Aorta (tissue), 5 donors: ENCODE results near the gene ZNF197. TPM values are rescaled to one million over a fixed set of nuclear protein-coding genes. Genes with fewer than 3 reads are reported as not detected.
"Not testable (repeated sequence)": the region's sequence is repeated elsewhere in the genome, so short reads cannot be mapped to it uniquely, and the experiment has no call there.

ENCODE experiments used
- ATAC-seq: fragments of 200-7000 bp; cut with Tn5 transposase; one replicate; pipeline ENCODE4 v1.9.1; 2022; ENCODE audit warnings: moderate library complexity; ENCODE audit not compliant: low FRiP score
- DNase-seq, 2 donors: peaks; one replicate each; pipeline ENCODE4 v3.0.0-alpha.2; 2020
- H3K27ac ChIP-seq, 2 donors: one replicate each; pipeline ENCODE4 v1.5.1; 2013; ENCODE audit warnings: low read length in 2 of 2, mild to moderate bottlenecking in 2 of 2, moderate library complexity in 2 of 2, control low read depth in 1 of 2, inconsistent platforms in 1 of 2, low read depth in 1 of 2
- H3K27me3 ChIP-seq, 2 donors: one replicate each; pipeline ENCODE4 v1.6.1; 2013; ENCODE audit warnings: control low read depth in 1 of 2, low read length in 1 of 2, mild to moderate bottlenecking in 1 of 2, moderate library complexity in 1 of 2; ENCODE audit not compliant: insufficient read depth in 2 of 2, control insufficient read depth in 1 of 2
- H3K36me3 ChIP-seq, 2 donors: one replicate each; pipeline ENCODE4 v1.6.1; 2013; ENCODE audit warnings: control low read depth in 1 of 2, low read length in 1 of 2, mild to moderate bottlenecking in 1 of 2; ENCODE audit not compliant: insufficient read depth in 2 of 2, control insufficient read depth in 1 of 2
- H3K4me1 ChIP-seq, 2 donors: one replicate each; pipeline ENCODE4 v1.6.1; 2013; ENCODE audit warnings: low read length in 2 of 2, control low read depth in 1 of 2, mild to moderate bottlenecking in 1 of 2, moderate library complexity in 1 of 2; ENCODE audit not compliant: insufficient read depth in 2 of 2, control insufficient read depth in 1 of 2
- H3K4me3 ChIP-seq, 2 donors: one replicate each; pipeline ENCODE4 v1.5.1; 2013; ENCODE audit warnings: low read length in 2 of 2, control low read depth in 1 of 2, mild to moderate bottlenecking in 1 of 2
- H3K9me3 ChIP-seq: one replicate; pipeline ENCODE4 v1.6.1; 2013; ENCODE audit warnings: mild to moderate bottlenecking, low read length; ENCODE audit not compliant: control insufficient read depth
- WGBS, 2 donors: extraction: QIAGEN DNeasy Blood & Tissue Kit; methylation state at CpG; one replicate each; pipeline ENCODE4 v1.1.7; 2013; 5-methylcytosine and 5-hydroxymethylcytosine counted together
- intact Hi-C, 2 donors: fragments of 100-400 bp; cut with DNase I; formaldehyde crosslinking; loops; one replicate each; pipeline versions ENCODE4 v1.14.2 to v1.15.0; 2022
- long read RNA-seq, 2 donors: library from polyadenylated mRNA; unstranded; transcript quantifications; one replicate each; pipeline ENCODE4 v2.0.0, GENCODE V29; 2020 to 2021
- polyA plus RNA-seq, 2 donors: library from polyadenylated mRNA; stranded (reverse); fragments of 200-250 nt; gene quantifications; one replicate each; pipeline ENCODE4 v1.2.3, GENCODE V29; 2013
- total RNA-seq, 2 donors: library from RNA; stranded (reverse); fragmentation: NEBNext Ultra II Directional; extraction: Animal tissue kit (Norgen Biotek cat#: 25700); gene quantifications; one replicate each; pipeline ENCODE4 v1.2.1, GENCODE V29; 2021
- donor health status: healthy with polysubstance abuse.
- donor health status: Bipolar disorder and iron deficiency.
- donor health status: DM: no; HTN: no; CAD: no.
- donor health status: DM: no; HTN: no; CAD: no.
- donor health status: DM: yes; HTN: yes; CAD: no.

The ZNF197 gene
- total RNA-seq: 10 to 100 TPM; 15.2 to 20.3 TPM
- 1 to 10 TPM; 6.9 to 8.0 TPM for polyA plus RNA-seq
- long read RNA-seq, donor 1, partial matches to known transcripts: 1 of 16 reads
- long read RNA-seq, donor 1, other reads (novel, unspliced or antisense): 10 of 16 reads
- long read RNA-seq, donor 2, full-length matches to known transcripts: 1 of 15 reads
- long read RNA-seq, donor 2, partial matches to known transcripts: 0 of 15 reads
- long read RNA-seq, donor 2, other reads (novel, unspliced or antisense): 14 of 15 reads

DNA sequence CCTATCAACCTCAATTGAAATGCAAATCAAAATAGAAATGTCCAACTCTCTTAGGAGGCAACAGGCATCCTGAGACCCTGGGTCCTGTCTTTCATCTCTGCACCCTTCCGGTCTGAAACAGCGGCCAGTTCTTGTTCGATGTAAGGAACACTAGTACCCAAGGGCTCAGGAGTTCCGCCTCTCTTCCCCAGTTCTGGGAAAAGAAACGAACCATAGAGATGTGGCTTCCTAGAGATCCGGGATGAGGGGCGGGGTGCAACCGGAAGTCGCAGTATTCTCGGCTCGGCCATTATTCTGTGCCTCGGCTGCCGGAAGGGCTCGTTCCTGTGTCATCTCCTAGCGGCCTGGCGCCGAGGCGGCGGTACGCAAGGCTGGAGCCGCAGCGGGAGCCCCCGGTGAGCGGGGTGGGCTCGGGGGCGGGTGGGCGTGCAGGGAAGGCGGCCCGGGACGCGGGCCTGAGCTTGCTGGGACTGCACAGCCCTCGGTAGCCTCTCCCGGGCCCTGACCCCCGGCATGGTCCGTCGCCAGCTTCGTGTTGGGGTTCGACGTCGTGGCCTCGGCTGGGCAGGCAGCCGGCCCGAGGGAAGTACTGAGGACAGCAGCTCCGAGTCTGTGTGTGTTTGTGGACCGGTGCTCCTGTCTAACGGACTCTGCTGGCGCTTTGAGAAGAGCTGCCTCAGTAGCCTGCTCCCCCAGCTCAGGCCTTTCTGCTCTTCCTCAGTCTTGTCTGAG lies at the start of gene ZNF197:
Gene ZNF197, plus strand, starts transcription at position 288 of the 732 bp plus-strand sequence. CDS start 4,119 bp downstream, outside the sequence.
- Histone ChIP-seq H3K4me3 (peak within 1 kb of the TSS; percentile 69 to 94), H3K27me3 (no peaks in the 10 kb centered on the region), H3K27ac (peak within 1 kb of the TSS; percentile 38 to 66), H3K4me1 (peaks cover 1 to 3% of the 10 kb centered on the region in 2 donors), H3K36me3 (no peaks in the 10 kb centered on the region), H3K9me3 (no peaks in the 10 kb centered on the region)
- intact Hi-C loops: loop anchor here in 1 of 2 donors (10.0 kb wide), 1 partner anchor 90 kb away; no protein-coding TSS in a partner anchor
- ATAC-seq: peak; percentile 97
- 0 to 1% methylated on average over 44 to 47 of the region's 47 CpGs for WGBS, 2 donors
- peak; percentile 88 to 94 for DNase-seq

DNA sequence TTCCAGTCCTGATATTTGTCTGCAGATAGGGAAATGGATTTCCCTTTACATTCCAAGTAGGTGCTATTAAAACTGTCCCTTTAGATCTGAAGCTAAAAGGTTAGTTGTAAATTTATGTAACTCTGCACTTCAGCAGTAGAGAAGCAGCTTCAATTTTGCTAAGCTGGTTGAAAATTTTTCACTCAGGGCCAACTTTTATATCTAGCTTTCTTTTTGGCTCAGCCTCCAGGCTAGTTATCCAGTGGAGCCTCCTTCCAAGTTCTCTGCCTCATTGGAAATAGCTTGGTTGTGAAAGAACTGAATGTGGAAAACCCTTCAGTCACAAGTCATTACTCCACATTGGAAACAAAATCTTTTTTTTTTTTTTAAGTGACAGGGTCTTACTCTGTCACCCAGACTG lies 48.2 kb upstream of the ZNF197 start:
- intact Hi-C loops: no loop called here
- H3K9me3 ChIP-seq: peaks cover 5% of the 10 kb centered on the region
- ATAC-seq (no peak), DNase-seq (no peak)
- H3K36me3 ChIP-seq: no peaks in the 10 kb centered on the region
- no peaks in the 10 kb centered on the region for H3K27me3 ChIP-seq
- no peaks in the 10 kb centered on the region for H3K4me1 ChIP-seq
- H3K27ac ChIP-seq: no peak overlapping the region
- H3K4me3 ChIP-seq: no peak overlapping the region

DNA sequence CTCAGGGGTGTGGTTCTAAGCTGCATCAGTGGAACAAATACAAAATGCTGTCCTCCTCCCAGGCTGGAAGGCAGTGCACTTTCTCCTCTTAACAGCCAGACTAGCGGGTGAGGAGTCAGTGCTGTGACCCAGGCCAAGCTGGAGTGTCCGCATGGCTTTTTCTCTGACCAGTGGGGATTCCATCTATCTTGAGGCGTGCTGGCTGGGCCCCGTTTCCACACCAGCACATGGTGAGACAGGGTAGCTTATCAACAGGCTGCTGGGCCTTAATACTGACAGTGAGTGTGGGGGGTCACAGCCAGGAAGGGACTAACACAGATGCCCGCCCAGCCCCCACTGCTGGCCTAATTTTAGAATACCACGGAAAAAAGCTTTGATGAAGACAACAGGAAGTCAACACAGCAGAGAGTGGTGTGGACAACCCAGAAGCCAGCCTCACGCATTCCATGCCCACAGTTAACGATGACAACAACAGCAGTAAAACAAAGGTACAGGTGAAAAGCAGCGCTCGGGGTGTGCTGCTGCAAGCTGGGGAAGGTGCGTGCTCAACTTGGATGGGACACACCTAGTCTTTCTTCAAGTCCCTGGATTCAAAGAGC lies 47.4 kb upstream of the ZNF197 start:
- WGBS, 2 donors: 94 to 96% methylated on average over 11 of the region's 11 CpGs
- H3K4me3 ChIP-seq, H3K36me3 ChIP-seq, H3K4me1 ChIP-seq, H3K27me3 ChIP-seq, H3K9me3 ChIP-seq, H3K27ac ChIP-seq, intact Hi-C loops, ATAC-seq, DNase-seq: not testable (repeated sequence)

- intact Hi-C loops, H3K9me3 ChIP-seq, ATAC-seq, DNase-seq, H3K27me3 ChIP-seq, H3K36me3 ChIP-seq, H3K27ac ChIP-seq, H3K4me1 ChIP-seq, H3K4me3 ChIP-seq: not testable (repeated sequence)
- WGBS, 2 donors: 97% methylated on average over 22 of the region's 22 CpGs
Measured at GRCh38 chr3:44578316-44578715, 46.5 kb upstream of the ZNF197 start.

GRCh38 chr3:44578924-44579515 lies 45.8 kb upstream of the ZNF197 start:
- H3K4me1 ChIP-seq, H3K27ac ChIP-seq, ATAC-seq, H3K27me3 ChIP-seq, H3K4me3 ChIP-seq, H3K9me3 ChIP-seq, H3K36me3 ChIP-seq, DNase-seq, intact Hi-C loops: not testable (repeated sequence)
- WGBS, 2 donors: 97% methylated on average over 32 to 37 of the region's 37 CpGs

DNA sequence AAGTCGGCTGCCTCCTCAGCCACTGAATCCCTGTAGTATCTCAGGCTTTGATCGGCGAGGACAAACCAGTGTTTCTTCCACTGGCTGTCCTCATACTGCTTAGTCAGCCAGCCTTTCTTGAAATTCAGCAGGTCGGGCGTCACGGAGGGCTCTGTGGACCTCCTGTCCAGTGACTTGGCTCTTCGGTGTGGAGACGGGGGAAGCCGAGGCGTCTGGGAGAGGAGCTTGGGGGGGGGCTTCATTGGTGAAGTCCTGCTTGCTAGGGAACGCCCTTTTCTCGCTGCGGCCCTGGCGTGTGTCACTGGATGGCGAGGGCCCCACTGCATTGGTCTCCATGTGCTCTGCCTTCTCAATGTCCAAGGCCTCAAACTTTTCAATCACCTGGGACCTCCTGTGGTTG lies 45.1 kb upstream of the ZNF197 start:
- WGBS, 2 donors: 96 to 97% methylated on average over 15 of the region's 15 CpGs
- intact Hi-C loops, H3K27ac ChIP-seq, H3K27me3 ChIP-seq, H3K4me1 ChIP-seq, ATAC-seq, H3K4me3 ChIP-seq, H3K9me3 ChIP-seq, H3K36me3 ChIP-seq, DNase-seq: not testable (repeated sequence)

GRCh38 chr3:44580971-44581370 lies 43.9 kb upstream of the ZNF197 start:
- 30 to 31% methylated on average over 46 to 62 of the region's 62 CpGs for WGBS, 2 donors

DNA sequence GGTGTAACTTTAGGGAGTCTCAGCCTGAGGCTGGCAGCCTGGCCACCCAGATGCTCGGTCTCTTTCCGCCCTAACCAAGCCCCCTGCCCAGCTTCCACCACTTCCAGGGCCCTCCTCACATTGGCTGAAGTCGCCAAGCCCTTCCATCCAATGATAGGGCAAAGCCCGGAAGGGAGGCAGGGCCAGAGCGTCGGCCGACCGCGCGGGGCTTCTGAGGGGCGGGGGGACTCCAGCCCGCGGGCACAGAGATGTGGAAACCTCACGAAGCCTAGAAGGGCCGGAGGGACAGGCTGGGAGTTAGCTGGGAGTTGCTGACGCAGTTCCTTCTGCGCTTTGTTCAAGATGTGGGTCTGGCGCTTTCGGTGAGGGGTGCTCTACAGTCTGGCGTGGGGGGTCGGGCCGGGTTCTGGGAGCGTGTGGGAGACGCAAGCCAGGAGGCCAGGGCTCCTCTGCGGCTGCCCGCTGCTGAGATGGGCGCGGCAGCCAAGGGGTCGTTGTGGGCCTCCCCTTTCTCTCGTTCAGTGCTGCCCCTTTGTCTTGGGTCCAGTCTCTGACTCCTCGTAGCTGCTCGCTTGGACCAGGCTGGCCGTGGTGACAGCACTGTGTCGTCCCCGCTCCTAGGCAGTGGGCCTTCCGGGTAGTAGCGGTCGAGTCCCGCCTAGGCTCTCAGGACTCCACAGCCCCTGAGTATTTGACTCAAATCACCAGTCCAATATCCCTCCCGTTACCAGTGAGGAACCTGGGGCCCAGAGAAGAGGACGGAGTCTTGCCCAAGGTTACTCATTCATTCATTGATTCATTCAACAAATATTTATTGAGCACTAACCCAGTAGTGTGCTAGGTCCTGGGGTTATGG lies 40.0 kb upstream of the ZNF197 start, which contains the start of gene ZNF660:
Gene ZNF660, plus strand, starts transcription at position 319 of the 856 bp plus-strand sequence. CDS start 9,230 bp downstream, outside the sequence.
- no peaks in the 10 kb centered on the region for H3K4me1 ChIP-seq
- H3K9me3 ChIP-seq: peaks cover 1% of the 10 kb centered on the region
- ATAC-seq (peak; percentile 94), DNase-seq (peak; percentile 76 to 87)
- H3K4me3 ChIP-seq: peak within 1 kb of the TSS; percentile 24 to 62
- H3K36me3 ChIP-seq: peaks cover 0 to 8% of the 10 kb centered on the region in 2 donors
- H3K27me3 ChIP-seq: no peaks in the 10 kb centered on the region
- H3K27ac ChIP-seq: peak within 1 kb of the TSS in 1 of 2 donors; percentile 73
- WGBS, 2 donors: 0% methylated on average over 41 of the region's 41 CpGs
- intact Hi-C loops: no loop called here

More at GRCh38 chr3:44580971-44581370, 43.9 kb upstream of the ZNF197 start:
- H3K4me3 ChIP-seq, ATAC-seq, H3K27me3 ChIP-seq, intact Hi-C loops, DNase-seq, H3K4me1 ChIP-seq, H3K36me3 ChIP-seq, H3K27ac ChIP-seq, H3K9me3 ChIP-seq: not testable (repeated sequence)
